Neural progenitor cell (in vitro differentiated cells): ENCODE measurements around the gene TCEA3. TPM values are rescaled to one million over a fixed set of nuclear protein-coding genes. Genes with fewer than 3 reads are reported as not detected.

ENCODE experiments used
- DNase-seq: peaks from one replicate; pipeline ENCODE4 v3.0.0-alpha.2; 2016; ENCODE audit warnings: low spot score
- H2AFZ ChIP-seq: fragments of 200-600 bp; sonication (generic); replicated peaks from 2 replicates; pipeline ENCODE4 v1.6.1; 2016; ENCODE audit warnings: antibody characterized with exemption
- H3F3A ChIP-seq: fragments of 200-600 bp; sonication (generic); 2 replicates; pipeline ENCODE4 v1.6.1; 2016; ENCODE audit warnings: antibody characterized with exemption, low read depth
- H3K27ac ChIP-seq: fragments of 200-600 bp; sonication (generic); 2 replicates; pipeline ENCODE4 v1.5.1; 2016; ENCODE audit warnings: mild to moderate bottlenecking
- H3K27me3 ChIP-seq: fragments of 200-600 bp; sonication (generic); 2 replicates; pipeline ENCODE4 v1.6.1; 2016; ENCODE audit warnings: mild to moderate bottlenecking, moderate library complexity
- H3K36me3 ChIP-seq: fragments of 200-600 bp; sonication (generic); 2 replicates; pipeline ENCODE4 v1.5.1; 2016
- H3K4me1 ChIP-seq: fragments of 200-600 bp; sonication (generic); 2 replicates; pipeline ENCODE4 v1.6.1; 2016; ENCODE audit warnings: mixed run types
- H3K4me2 ChIP-seq: fragments of 200-600 bp; sonication (generic); 2 replicates; pipeline ENCODE4 v1.6.1; 2016
- H3K4me3 ChIP-seq: fragments of 200-600 bp; sonication (generic); 2 replicates; pipeline ENCODE4 v1.5.1; 2016
- H3K79me2 ChIP-seq: fragments of 200-600 bp; sonication (generic); 2 replicates; pipeline ENCODE4 v1.6.1; 2016; ENCODE audit warnings: low read depth
- H3K9ac ChIP-seq: fragments of 200-600 bp; sonication (generic); 2 replicates; pipeline ENCODE4 v1.6.1; 2016
- H3K9me3 ChIP-seq: fragments of 200-600 bp; sonication (generic); 2 replicates; pipeline ENCODE4 v1.5.1; 2016; ENCODE audit warnings: low read depth
- H4K20me1 ChIP-seq: fragments of 200-600 bp; sonication (generic); 2 replicates; pipeline ENCODE4 v1.6.1; 2016; ENCODE audit warnings: low read depth
- H3K27ac Mint-ChIP-seq: 3 replicates; pipeline ENCODE4 v1.8.0; 2021; ENCODE audit warnings: mixed read lengths
- H3K27me3 Mint-ChIP-seq: 2 replicates; pipeline ENCODE4 v1.8.0; 2022; ENCODE audit warnings: low read depth, mild to moderate bottlenecking, inconsistent platforms, moderate library complexity, mixed read lengths; ENCODE audit not compliant: insufficient read depth
- H3K36me3 Mint-ChIP-seq: 3 replicates; pipeline ENCODE4 v1.8.0; 2021; ENCODE audit warnings: mixed read lengths
- H3K4me1 Mint-ChIP-seq: 3 replicates; pipeline ENCODE4 v1.8.0; 2021; ENCODE audit warnings: mixed read lengths
- H3K4me3 Mint-ChIP-seq: 3 replicates; pipeline ENCODE4 v1.8.0; 2021; ENCODE audit warnings: mild to moderate bottlenecking, moderate library complexity, mixed read lengths
- H3K9me3 Mint-ChIP-seq: 3 replicates; pipeline ENCODE4 v1.8.0; 2020; ENCODE audit warnings: mixed read lengths
- CTCF ChIP-seq: fragments of 200-600 bp; sonication (generic); IDR thresholded peaks from 2 replicates; pipeline ENCODE4 v1.5.1; 2017; ENCODE audit warnings: antibody characterized with exemption, mild to moderate bottlenecking
- EZH2 ChIP-seq: fragments of 200-600 bp; sonication (generic); IDR thresholded peaks from 2 replicates; pipeline ENCODE4 v1.6.1; 2017; ENCODE audit warnings: antibody characterized with exemption, mild to moderate bottlenecking, moderate library complexity
- EZH2phosphoT487 ChIP-seq: fragments of 200-600 bp; sonication (generic); IDR thresholded peaks from 2 replicates; pipeline ENCODE4 v1.6.1; 2017; ENCODE audit warnings: antibody characterized with exemption
- total RNA-seq: library from RNA; depleted of rRNA; stranded (reverse); fragments of >200 nt; gene quantifications from 2 replicates; pipeline ENCODE4 v1.2.3, GENCODE V29; 2015; ENCODE audit warnings: low replicate concordance

The TCEA3 gene
- total RNA-seq, 1 donor from 2014 or later = 0.54 TPM

- Histone ChIP-seq H3K27ac (no peak overlapping the region), H3K4me3 (no peak overlapping the region), H2AFZ (no peak overlapping the region), H3K9ac (no peak overlapping the region), H3K4me1 (no peaks in the 10 kb centered on the region), H3K36me3 (no peaks in the 10 kb centered on the region), H3F3A (no peaks in the 10 kb centered on the region), H3K9me3 (no peaks in the 10 kb centered on the region), H3K27me3 (no peaks in the 10 kb centered on the region), H3K4me2 (no peak overlapping the region), H4K20me1 (no peaks in the 10 kb centered on the region), H3K79me2 (no peaks in the 10 kb centered on the region)
- Mint-ChIP-seq H3K36me3 (peaks cover 25% of the 10 kb centered on the region), H3K27me3 (peaks cover 3% of the 10 kb centered on the region), H3K9me3 (no peaks in the 10 kb centered on the region), H3K27ac (no peak overlapping the region), H3K4me1 (no peaks in the 10 kb centered on the region), H3K4me3 (no peak overlapping the region)
- no peak for TF ChIP-seq EZH2
- no peak for TF ChIP-seq CTCF
- TF ChIP-seq EZH2phosphoT487 = no peak
- no peak for DNase-seq
Observed at GRCh38 chr1:23449306-23449705, 24.8 kb upstream of the TCEA3 start.

DNA sequence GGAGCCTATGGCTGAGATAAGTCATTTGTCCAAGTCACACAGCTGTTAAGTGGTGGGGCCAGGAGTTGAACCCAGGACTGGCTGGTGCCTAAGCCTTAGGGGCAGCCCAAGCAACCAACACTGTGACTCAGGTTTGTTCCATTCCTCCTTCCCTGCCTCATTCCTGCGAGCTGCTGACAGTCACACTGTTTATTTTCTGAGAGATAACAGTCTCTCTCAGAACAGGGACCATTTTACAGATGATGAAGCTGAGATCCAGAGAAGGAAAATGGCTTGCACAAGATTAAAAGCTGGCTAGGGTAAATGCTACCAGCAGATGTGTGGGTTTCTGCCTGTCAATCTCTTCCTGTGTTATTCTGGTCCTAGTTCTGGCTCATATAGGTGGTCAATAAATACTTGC is 24.3 kb upstream of the TCEA3 start:
- Histone ChIP-seq H3K4me3 (no peak overlapping the region), H3K4me1 (no peaks in the 10 kb centered on the region), H3K9me3 (no peaks in the 10 kb centered on the region), H3K79me2 (no peaks in the 10 kb centered on the region), H3F3A (no peaks in the 10 kb centered on the region), H2AFZ (no peak overlapping the region), H3K9ac (no peak overlapping the region), H3K36me3 (no peaks in the 10 kb centered on the region), H3K4me2 (no peak overlapping the region), H3K27me3 (no peaks in the 10 kb centered on the region), H3K27ac (no peak overlapping the region), H4K20me1 (no peaks in the 10 kb centered on the region)
- no peak for TF ChIP-seq EZH2
- TF ChIP-seq EZH2phosphoT487 = no peak
- TF ChIP-seq CTCF = no peak
- Mint-ChIP-seq H3K27me3 (peaks cover 3% of the 10 kb centered on the region), H3K4me1 (no peaks in the 10 kb centered on the region), H3K9me3 (no peaks in the 10 kb centered on the region), H3K4me3 (no peak overlapping the region), H3K27ac (no peak overlapping the region), H3K36me3 (peaks cover 25% of the 10 kb centered on the region)
- no peak for DNase-seq

DNA sequence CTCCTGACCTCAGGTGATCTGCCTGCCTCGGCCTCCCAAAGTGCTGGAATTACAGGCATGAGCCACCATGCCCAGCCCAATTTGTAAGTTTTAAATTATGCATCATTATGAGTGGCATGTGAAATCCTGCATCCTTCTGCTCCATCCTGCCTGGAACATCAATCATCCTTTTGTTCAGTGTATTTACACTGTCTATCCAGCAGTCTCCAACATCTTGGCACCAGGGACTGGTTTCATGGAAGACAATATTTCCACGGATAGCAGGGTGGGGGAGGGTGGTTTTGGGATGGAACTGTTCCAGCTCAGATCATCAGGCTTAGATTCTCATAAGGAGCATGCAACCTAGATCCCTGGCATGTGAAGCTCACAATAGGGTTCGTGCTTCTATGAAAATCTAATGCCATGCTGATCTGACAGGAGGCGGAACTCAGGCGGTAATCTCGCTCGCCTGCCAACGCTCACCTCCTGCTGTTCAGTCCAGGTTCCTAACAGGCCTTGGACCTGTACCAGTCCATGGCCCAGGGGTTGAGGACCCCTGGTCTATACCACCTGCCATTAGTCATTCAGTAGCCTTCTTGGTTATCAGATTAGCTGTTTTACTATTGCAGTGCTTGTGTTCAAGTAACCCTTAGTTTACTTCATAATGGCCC is 22.2 kb upstream of the TCEA3 start:
- Histone ChIP-seq H3F3A (no peaks in the 10 kb centered on the region), H3K27ac (no peak overlapping the region), H3K27me3 (no peaks in the 10 kb centered on the region), H3K36me3 (no peaks in the 10 kb centered on the region), H2AFZ (no peak overlapping the region), H3K79me2 (no peaks in the 10 kb centered on the region), H3K4me2 (no peak overlapping the region), H3K4me3 (no peak overlapping the region), H3K4me1 (no peaks in the 10 kb centered on the region), H4K20me1 (no peaks in the 10 kb centered on the region), H3K9me3 (no peaks in the 10 kb centered on the region), H3K9ac (no peak overlapping the region)
- Mint-ChIP-seq H3K27me3 (peaks cover 3% of the 10 kb centered on the region), H3K27ac (no peak overlapping the region), H3K4me1 (no peaks in the 10 kb centered on the region), H3K9me3 (no peaks in the 10 kb centered on the region), H3K4me3 (no peak overlapping the region), H3K36me3 (peaks cover 18% of the 10 kb centered on the region)
- no peak for DNase-seq
- TF ChIP-seq EZH2 (no peak), CTCF (no peak), EZH2phosphoT487 (no peak)
